Measurements from ENCODE around the gene ATAD3B. TPM values are rescaled to one million over a fixed set of nuclear protein-coding genes. Genes with fewer than 3 reads are reported as not detected.
A peak's percentile ranks its signal among the peaks of the same experiment; 100 is the strongest.
"Not testable (repeated sequence)": the region's sequence is repeated elsewhere in the genome, so short reads cannot be mapped to it uniquely, and the experiment has no call there.

Gene ATAD3B
- total and polyA plus RNA-seq, 4 donors = 6.4 to 14.3 (median 10.3) TPM

- H3K36me3 ChIP-seq (ENCODE audit: control insufficient read depth in 4 of 4, insufficient read depth in 3 of 4, low read depth in 1 of 4, low read length in 3 of 4) = no peaks in the 10 kb centered on the region
- H3K4me3 ChIP-seq (ENCODE audit: low read depth in 1 of 3, low read length in 3 of 3) = no peak overlapping the region
- TF ChIP-seq MAX (IDR thresholded peaks at IDR 0.05) (no peak), RXRA (IDR thresholded peaks at IDR 0.05) (no peak), RAD21 (IDR thresholded peaks at IDR 0.05) (no peak), NR2F2 (IDR thresholded peaks at IDR 0.05) (no peak), TAF1 (conservative IDR thresholded peaks at IDR 0.05) (no peak), FOXA2 (IDR thresholded peaks at IDR 0.05) (no peak)
- H3K9ac ChIP-seq (ENCODE audit: low read depth in 1 of 2, low read length in 2 of 2) = no peak overlapping the region
- DNase-seq (ENCODE audit: low spot score) = no peak
- H3K4me1 ChIP-seq (ENCODE audit: control insufficient read depth in 4 of 4, insufficient read depth in 4 of 4, low read length in 3 of 4) = peaks cover 9 to 22% (median 16%) of the 10 kb centered on the region in 4 donors
- H3K9me3 ChIP-seq (ENCODE audit: control insufficient read depth in 4 of 4, low read length in 3 of 4) = no peaks in the 10 kb centered on the region
- no peaks in the 10 kb centered on the region for H3K27me3 ChIP-seq (ENCODE audit: control insufficient read depth in 4 of 4, insufficient read depth in 4 of 4, low read length in 3 of 4)
- H3K27ac ChIP-seq (ENCODE audit: low read depth in 1 of 2, low read length in 2 of 2) = no peak overlapping the region
- 94% methylated on average over 4 of the region's 4 CpGs for WGBS
Observed at GRCh38 chr1:1507305-1507704, 35.7 kb downstream of the ATAD3B start.

DNA sequence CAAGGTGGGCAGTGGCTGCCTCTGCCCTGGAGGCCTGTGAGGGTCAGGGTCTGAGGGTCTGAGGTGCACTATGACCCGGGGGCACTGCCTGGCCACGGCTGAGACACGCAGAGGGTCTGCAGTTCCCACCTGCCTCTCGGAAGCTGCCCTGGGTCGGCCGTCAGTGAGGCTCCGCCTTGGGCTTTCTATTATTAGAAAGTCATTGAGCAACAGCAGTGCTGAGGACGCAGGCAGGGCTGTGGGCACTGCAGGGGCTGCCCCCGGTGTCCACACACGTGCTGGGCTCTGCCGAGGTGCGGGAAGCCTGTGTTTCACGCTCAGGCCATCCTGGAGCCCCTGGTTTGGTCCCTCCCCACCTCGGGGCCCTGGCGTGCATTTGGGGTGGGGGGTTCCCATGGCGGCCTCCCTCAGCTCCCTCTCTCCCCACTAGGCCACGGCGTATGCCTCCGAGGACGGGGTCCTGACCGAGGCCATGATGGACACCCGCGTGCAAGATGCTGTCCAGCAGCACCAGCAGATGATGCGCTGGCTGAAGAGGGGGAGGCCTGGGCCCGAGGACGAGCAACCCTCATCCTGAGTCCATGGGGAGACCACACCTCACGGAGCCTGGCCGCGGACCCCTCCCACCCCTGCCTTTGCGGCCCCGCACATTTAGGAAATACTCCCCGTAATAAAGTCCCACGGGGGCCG, 37.4 kb downstream of the ATAD3B start:
- not testable (repeated sequence) for H3K36me3 ChIP-seq (ENCODE audit: control insufficient read depth in 4 of 4, insufficient read depth in 3 of 4, low read depth in 1 of 4, low read length in 3 of 4); H3K9ac ChIP-seq (ENCODE audit: low read depth in 1 of 2, low read length in 2 of 2); DNase-seq (ENCODE audit: low spot score); H3K4me3 ChIP-seq (ENCODE audit: low read depth in 1 of 3, low read length in 3 of 3); H3K27me3 ChIP-seq (ENCODE audit: control insufficient read depth in 4 of 4, insufficient read depth in 4 of 4, low read length in 3 of 4); H3K27ac ChIP-seq (ENCODE audit: low read depth in 1 of 2, low read length in 2 of 2); H3K9me3 ChIP-seq (ENCODE audit: control insufficient read depth in 4 of 4, low read length in 3 of 4)
- WGBS = 67% methylated on average over 31 of the region's 34 CpGs
- peaks cover 9 to 28% (median 16%) of the 10 kb centered on the region in 4 donors for H3K4me1 ChIP-seq (ENCODE audit: control insufficient read depth in 4 of 4, insufficient read depth in 4 of 4, low read length in 3 of 4)

GRCh38 chr1:1509465-1509850, 37.9 kb downstream of the ATAD3B start:
- H3K9me3 ChIP-seq (ENCODE audit: control insufficient read depth in 4 of 4, low read length in 3 of 4); H3K9ac ChIP-seq (ENCODE audit: low read depth in 1 of 2, low read length in 2 of 2); H3K36me3 ChIP-seq (ENCODE audit: control insufficient read depth in 4 of 4, insufficient read depth in 3 of 4, low read depth in 1 of 4, low read length in 3 of 4); DNase-seq (ENCODE audit: low spot score); H3K27me3 ChIP-seq (ENCODE audit: control insufficient read depth in 4 of 4, insufficient read depth in 4 of 4, low read length in 3 of 4); H3K27ac ChIP-seq (ENCODE audit: low read depth in 1 of 2, low read length in 2 of 2); H3K4me3 ChIP-seq (ENCODE audit: low read depth in 1 of 3, low read length in 3 of 3): not testable (repeated sequence)
- H3K4me1 ChIP-seq (ENCODE audit: control insufficient read depth in 4 of 4, insufficient read depth in 4 of 4, low read length in 3 of 4) = peaks cover 9 to 28% (median 16%) of the 10 kb centered on the region in 4 donors
- WGBS = 82% methylated on average over 17 of the region's 21 CpGs

- no peaks in the 10 kb centered on the region for H3K27me3 ChIP-seq (ENCODE audit: control insufficient read depth in 4 of 4, insufficient read depth in 4 of 4, low read length in 3 of 4)
- H3K27ac ChIP-seq (ENCODE audit: low read depth in 1 of 2, low read length in 2 of 2) = peak overlapping the region; percentile 89 to 92
- peak overlapping the region; percentile 49 to 63 for H3K9ac ChIP-seq (ENCODE audit: low read depth in 1 of 2, low read length in 2 of 2)
- no peak for DNase-seq (ENCODE audit: low spot score)
- TF ChIP-seq, protein P1, sequence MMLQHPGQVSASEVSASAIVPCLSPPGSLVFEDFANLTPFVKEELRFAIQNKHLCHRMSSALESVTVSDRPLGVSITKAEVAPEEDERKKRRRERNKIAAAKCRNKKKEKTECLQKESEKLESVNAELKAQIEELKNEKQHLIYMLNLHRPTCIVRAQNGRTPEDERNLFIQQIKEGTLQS (IDR thresholded peaks at IDR 0.05) = no peak
- TF ChIP-seq TAF1 (conservative IDR thresholded peaks at IDR 0.05) = no peak
- no peak for TF ChIP-seq FOXA1 (IDR thresholded peaks at IDR 0.05)
- WGBS = 15% methylated on average over 17 of the region's 17 CpGs
- no peaks in the 10 kb centered on the region for H3K9me3 ChIP-seq (ENCODE audit: control insufficient read depth in 4 of 4, low read length in 3 of 4)
- no peaks in the 10 kb centered on the region for H3K36me3 ChIP-seq (ENCODE audit: control insufficient read depth in 4 of 4, insufficient read depth in 3 of 4, low read depth in 1 of 4, low read length in 3 of 4)
- peaks cover 6 to 23% (median 18%) of the 10 kb centered on the region in 4 donors for H3K4me1 ChIP-seq (ENCODE audit: control insufficient read depth in 4 of 4, insufficient read depth in 4 of 4, low read length in 3 of 4)
- peak overlapping the region; percentile 76 to 97 (median 89) for H3K4me3 ChIP-seq (ENCODE audit: low read depth in 1 of 3, low read length in 3 of 3)
Observed at GRCh38 chr1:1510912-1511532, 39.5 kb downstream of the ATAD3B start.

Measured in liver (tissue), 9 donors.